Measurements from ENCODE around the gene RHOBTB3.
"Not testable (repeated sequence)": the region's sequence is repeated elsewhere in the genome, so short reads cannot be mapped to it uniquely, and the experiment has no call there.

The RHOBTB3 gene

DNA sequence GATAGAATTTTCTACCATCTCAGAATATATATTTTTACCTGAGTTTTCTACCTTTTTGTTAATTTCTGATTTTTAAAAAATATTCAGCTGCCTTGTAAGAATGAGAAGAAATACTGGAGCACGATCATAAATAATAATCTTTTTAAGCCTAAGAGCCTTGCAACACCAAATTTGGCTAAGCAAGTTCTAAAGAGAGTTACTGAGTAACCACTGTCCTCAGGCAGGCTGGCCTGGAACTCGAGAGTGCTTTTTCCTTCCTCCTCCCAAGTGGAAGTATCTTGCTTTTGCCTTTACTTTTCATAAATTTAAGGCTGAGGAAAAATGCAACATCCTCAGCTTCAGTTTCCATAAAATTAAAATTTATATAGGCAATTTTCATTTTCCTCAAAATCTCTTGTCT is 70.4 kb downstream of the RHOBTB3 start:
- DNase-seq (ENCODE audit: low spot score) = no peak

DNA sequence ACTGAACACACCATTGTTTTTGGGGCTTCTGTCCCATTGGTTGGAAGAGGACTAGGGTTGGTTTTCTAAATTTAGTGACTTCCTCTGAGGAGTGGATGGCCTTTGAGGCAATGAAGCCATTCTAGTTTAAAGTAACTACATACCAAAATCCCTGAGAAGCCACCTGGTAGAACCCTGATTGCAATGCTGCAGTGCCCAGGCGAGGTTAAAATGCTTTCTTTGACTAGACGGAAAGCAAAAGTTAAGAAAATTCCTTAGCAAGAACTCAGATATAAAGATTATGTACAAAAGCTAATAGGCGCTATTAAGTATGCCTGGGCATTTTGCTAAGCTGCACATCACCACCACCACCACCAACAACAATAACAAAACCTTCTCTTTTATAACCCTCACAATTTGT is 70.8 kb downstream of the RHOBTB3 start:
- DNase-seq (ENCODE audit: low spot score) = no peak

GRCh38 chr5:95803271-95804148 is 72.4 kb downstream of the RHOBTB3 start:
- DNase-seq (ENCODE audit: low spot score) = no peak

DNA sequence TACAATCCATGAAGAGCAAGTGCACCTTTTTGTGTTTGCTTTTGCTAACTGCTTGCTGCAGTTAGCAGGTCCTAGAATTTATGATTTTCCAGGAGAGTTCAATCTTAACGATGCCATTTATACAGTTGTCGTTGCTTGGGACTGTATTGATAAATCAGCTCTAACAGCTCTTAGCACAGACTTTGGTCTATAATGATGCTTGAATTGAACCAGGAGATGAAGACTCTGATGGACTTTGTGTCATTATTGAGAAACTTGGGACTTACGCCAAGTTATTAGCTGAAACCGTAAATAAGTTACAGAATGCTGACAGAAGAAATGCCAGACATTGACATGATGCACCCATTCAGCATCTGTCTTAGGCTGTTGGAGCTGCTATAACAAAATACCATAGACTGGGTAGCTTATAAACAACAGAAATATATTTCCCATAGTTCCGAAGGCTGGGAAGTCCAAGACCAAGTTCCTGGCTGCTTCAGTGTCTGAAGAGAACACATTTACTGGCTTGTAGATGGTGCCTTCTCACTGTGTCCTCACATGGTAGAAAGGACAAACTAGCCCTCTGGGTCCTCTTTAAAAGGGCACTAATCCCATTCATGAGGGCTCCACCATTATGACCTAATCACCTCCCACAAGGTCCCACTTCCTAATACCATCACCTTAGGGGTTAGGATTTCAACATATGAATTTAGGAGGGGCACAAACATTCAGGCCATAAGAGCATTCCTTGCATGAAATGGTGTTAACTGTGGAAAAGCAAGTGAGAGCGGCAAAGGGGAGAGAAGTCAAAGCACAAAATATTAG is 73.8 kb downstream of the RHOBTB3 start:
- no peak for DNase-seq (ENCODE audit: low spot score)

DNA sequence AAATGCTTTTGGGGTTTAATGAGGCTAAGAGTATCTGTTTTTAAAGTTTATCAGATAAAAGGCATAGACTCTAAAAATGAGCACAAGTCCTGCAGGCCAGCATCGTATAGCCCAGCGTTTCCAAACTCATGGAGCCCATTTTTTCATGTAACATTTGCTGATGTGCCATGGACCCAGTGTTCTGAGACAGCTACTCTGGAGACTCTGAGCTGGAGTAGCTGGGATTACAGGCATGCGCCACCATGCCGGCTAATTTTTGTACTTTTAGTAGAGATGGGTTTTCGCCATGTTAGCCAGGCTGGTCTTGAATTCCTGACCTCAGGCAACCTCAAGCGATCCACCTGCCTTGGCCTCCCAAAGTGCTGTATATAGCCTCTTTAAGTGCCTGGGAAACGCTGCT is 75.6 kb downstream of the RHOBTB3 start:
- no peak for DNase-seq (ENCODE audit: low spot score)

- no peak for DNase-seq (ENCODE audit: low spot score)
These were observed 77.0 kb downstream of the RHOBTB3 start for GRCh38 chr5:95808013-95808685.

DNA sequence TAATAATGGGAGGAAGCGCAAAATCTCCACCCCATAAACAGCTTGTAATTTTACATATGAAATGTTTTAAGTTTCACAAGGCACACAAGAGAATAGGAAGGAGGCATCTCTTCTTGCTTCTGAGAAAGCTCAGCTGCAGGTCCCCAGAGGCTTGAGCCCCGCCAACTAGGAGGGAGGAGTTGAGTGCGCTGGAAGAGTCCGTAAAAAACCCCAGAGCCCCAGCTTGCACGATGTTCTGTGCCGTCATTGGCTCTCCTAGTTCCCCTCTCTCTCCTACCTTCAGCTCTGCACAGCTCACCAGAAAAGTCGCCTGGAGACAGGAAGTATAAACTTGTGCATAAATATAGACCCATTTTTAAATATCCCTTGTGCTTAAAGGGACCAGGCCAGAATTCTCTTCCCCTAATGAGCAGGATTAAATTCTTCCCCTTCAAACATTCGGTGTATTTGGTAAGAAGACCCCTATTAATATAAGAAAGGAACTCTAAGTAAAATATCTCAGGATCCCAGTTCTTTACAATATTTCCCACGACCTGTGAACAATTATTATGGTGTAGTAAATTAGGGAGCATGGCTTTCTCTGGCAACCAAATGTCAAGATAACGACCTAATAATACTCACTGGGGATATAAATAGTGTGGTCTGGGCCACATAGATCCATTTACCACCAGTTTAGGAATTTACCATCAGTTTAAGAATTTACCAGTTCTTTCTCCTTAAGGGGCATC is 77.7 kb downstream of the RHOBTB3 start:
- peak; percentile 89 for DNase-seq (ENCODE audit: low spot score)

- DNase-seq (ENCODE audit: low spot score) = no peak
These were observed 78.4 kb downstream of the RHOBTB3 start for GRCh38 chr5:95809414-95809960.

GRCh38 chr5:95810305-95811125 is 79.4 kb downstream of the RHOBTB3 start:
- DNase-seq (ENCODE audit: low spot score) = no peak

GRCh38 chr5:95811126-95811423 is 79.9 kb downstream of the RHOBTB3 start:
- not testable (repeated sequence) for DNase-seq (ENCODE audit: low spot score)

- not testable (repeated sequence) for DNase-seq (ENCODE audit: low spot score)
These were observed 80.4 kb downstream of the RHOBTB3 start for GRCh38 chr5:95811461-95812073.

- DNase-seq (ENCODE audit: low spot score) = no peak
These were observed 80.9 kb downstream of the RHOBTB3 start for GRCh38 chr5:95812074-95812471.

- DNase-seq (ENCODE audit: low spot score) = not testable (repeated sequence)
These were observed 81.9 kb downstream of the RHOBTB3 start for GRCh38 chr5:95813035-95813434.

DNA sequence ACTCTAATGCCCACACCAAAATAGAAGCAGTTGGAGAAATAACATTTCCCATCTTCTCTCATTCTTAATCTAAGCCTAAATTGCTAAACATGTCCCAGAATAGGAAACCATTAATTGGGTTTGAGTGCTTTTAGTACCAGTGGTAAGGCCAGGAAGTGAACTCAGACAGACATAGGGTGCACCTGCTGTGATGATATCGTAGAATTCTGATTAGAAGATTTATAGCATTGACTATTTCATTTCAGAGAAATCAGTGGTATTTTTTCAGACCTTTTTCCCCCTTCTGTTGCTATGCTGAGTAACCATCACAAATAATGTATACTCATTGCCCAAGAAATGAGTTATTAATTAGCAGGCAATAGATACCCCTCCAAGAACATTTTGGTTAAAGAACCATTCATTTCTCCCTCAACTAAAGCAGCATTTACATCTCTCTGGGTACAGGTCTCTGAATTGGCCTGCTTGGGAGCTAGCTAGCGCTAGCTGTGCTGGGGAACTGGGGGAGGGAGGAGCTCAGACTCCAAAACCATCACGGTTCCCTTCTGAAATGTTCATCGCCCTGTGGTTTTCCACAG is 84.1 kb downstream of the RHOBTB3 start:
- peak; percentile 62 for DNase-seq (ENCODE audit: low spot score)

- DNase-seq (ENCODE audit: low spot score) = no peak
These were observed 85.2 kb downstream of the RHOBTB3 start for GRCh38 chr5:95816341-95816740.

- DNase-seq (ENCODE audit: low spot score) = no peak
These were observed 85.6 kb downstream of the RHOBTB3 start for GRCh38 chr5:95816776-95817175.

DNA sequence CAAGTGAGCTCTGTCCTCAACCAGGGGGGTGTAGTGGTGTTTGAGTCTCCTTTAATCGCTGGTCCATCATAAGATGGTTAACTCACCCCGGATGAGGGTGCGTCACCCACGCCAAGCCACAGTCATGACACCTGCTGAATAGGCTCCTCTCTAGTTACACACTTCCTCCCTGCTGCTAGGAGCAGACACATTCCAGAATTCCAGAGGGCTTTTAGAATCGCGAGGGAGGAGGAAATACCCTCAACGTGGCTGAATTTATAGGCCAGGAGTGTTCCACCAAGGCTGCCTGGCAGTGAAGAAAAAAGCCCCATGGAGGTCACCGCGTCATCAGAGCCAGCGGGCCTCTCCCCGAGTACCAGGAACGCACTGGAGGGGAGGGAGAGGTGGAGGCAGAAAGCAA is 86.3 kb downstream of the RHOBTB3 start:
- DNase-seq (ENCODE audit: low spot score) = peak; percentile 75

DNA sequence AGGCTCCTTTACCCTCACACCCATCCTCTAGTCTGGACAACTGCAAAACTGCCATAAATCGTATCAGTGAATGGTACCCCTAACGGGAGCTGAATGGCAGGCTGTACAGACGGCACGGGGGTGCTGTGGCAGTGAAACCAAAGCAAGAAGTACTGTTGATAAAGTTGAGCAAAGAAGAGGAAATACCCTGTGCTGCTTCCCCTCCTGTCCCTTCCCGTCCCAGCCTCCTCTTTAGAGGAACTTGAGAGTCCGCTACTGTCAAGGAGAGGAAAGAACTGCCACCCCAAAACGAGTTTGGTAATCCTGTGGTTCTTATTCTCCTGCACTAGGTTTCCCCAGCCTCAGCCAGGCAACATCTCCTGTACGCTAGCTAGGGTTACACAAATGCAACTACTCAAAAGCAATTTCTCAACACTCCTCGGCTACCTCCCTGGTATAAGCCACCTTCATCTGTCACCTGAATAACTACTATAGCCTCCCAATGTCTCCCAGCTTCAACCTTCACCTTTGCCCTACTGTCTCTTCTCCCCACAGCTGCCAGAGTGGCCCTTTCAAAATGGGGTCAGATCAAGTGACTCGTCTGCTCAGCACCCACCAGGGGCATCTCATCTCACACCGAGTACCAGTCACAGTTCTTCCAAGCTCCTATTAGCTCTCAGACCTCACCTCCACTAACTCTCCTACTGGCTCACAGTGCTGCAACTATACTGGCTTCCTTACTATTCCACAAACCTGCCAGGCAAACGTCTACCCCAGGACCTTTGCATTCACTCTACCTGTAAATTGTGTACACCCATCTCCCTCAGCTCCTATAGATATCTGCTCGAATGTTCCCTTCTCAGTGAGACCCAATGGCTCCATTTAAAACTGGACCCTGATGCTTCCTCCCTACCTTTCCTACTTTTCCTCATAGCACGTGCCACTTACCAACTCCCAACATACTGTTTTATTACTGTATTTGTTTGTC is 87.3 kb downstream of the RHOBTB3 start:
- DNase-seq (ENCODE audit: low spot score) = peak; percentile 53

All from CD4-positive, alpha-beta T cell treated with Interleukin-2 at 100 ng/mL for 4 hours (primary cell).